Parathyroid adenoma (tissue), 2 donors: ENCODE data around the gene PCDHGA12.

Source experiments
- H2AFZ ChIP-seq: fragments of 300-600 bp; sonication (generic); one replicate; pipeline ENCODE4 v1.7.0; 2017; ENCODE audit warnings: antibody characterized with exemption, mild to moderate bottlenecking
- H3K27ac ChIP-seq: fragments of 300-600 bp; sonication (generic); one replicate; pipeline ENCODE4 v1.7.0; 2017
- H3K27me3 ChIP-seq: fragments of 300-600 bp; sonication (generic); one replicate; pipeline ENCODE4 v1.7.0; 2017; ENCODE audit warnings: low read length; ENCODE audit not compliant: control insufficient read depth, insufficient read depth
- H3K36me3 ChIP-seq: fragments of 300-600 bp; sonication (generic); one replicate; pipeline ENCODE4 v1.7.0; 2017; ENCODE audit warnings: low read length; ENCODE audit not compliant: control insufficient read depth, insufficient read depth
- H3K4me1 ChIP-seq: fragments of 300-600 bp; sonication (generic); one replicate; pipeline ENCODE4 v1.7.0; 2017; ENCODE audit warnings: control low read depth
- H3K4me2 ChIP-seq: fragments of 300-600 bp; sonication (generic); one replicate; pipeline ENCODE4 v1.7.0; 2017; ENCODE audit warnings: low read length
- H3K4me3 ChIP-seq: fragments of 300-600 bp; sonication (generic); one replicate; pipeline ENCODE4 v1.7.0; 2017; ENCODE audit warnings: low read depth, low read length
- H3K79me2 ChIP-seq: fragments of 300-600 bp; sonication (generic); one replicate; pipeline ENCODE4 v1.7.0; 2017; ENCODE audit warnings: control low read depth
- H3K9ac ChIP-seq: fragments of 300-600 bp; sonication (generic); one replicate; pipeline ENCODE4 v1.7.0; 2017; ENCODE audit warnings: mild to moderate bottlenecking
- H3K9me3 ChIP-seq: fragments of 300-600 bp; sonication (generic); one replicate; pipeline ENCODE4 v1.7.0; 2017; ENCODE audit warnings: low read length; ENCODE audit not compliant: control insufficient read depth
- CTCF ChIP-seq: fragments of 300-600 bp; sonication (generic); IDR thresholded peaks from one replicate; pipeline ENCODE4 v1.7.0; 2017; ENCODE audit warnings: antibody characterized with exemption, mild to moderate bottlenecking
- donor health status: primary hyperparathyroidism.

The PCDHGA12 gene

GRCh38 chr5:141430332-141431113, at the start of gene PCDHGA12:
TSS of gene PCDHGA12 (plus strand) at chr5:141430507. CDS start at chr5:141430760, 253 bp downstream.
- no peak within 1 kb of the TSS for H3K27ac ChIP-seq
- H3K79me2 ChIP-seq = peaks cover 5% of the 10 kb centered on the region
- no peaks in the 10 kb centered on the region for H3K4me1 ChIP-seq
- H3K9me3 ChIP-seq = peaks cover 5% of the 10 kb centered on the region
- TF ChIP-seq CTCF = peak; percentile 15
- no peak within 1 kb of the TSS for H2AFZ ChIP-seq
- H3K36me3 ChIP-seq = peaks cover 1% of the 10 kb centered on the region
- no peaks in the 10 kb centered on the region for H3K27me3 ChIP-seq
- H3K4me3 ChIP-seq = no peak within 1 kb of the TSS
- H3K4me2 ChIP-seq = peak within 1 kb of the TSS; percentile 18
- no peak within 1 kb of the TSS for H3K9ac ChIP-seq

GRCh38 chr5:141382469-141383294, 47.6 kb upstream of the PCDHGA12 start, which contains the start of gene PCDHGA7:
TSS of gene PCDHGA7 (plus strand) at chr5:141382742. CDS start at chr5:141382900, 158 bp downstream.
- no peaks in the 10 kb centered on the region for H3K79me2 ChIP-seq
- H3K27ac ChIP-seq = no peak within 1 kb of the TSS
- no peaks in the 10 kb centered on the region for H3K27me3 ChIP-seq
- peaks cover 2% of the 10 kb centered on the region for H3K9me3 ChIP-seq
- no peaks in the 10 kb centered on the region for H3K4me1 ChIP-seq
- H2AFZ ChIP-seq = peak within 1 kb of the TSS; percentile 40
- H3K9ac ChIP-seq = no peak within 1 kb of the TSS
- peak within 1 kb of the TSS; percentile 12 for H3K4me2 ChIP-seq
- peak within 1 kb of the TSS; percentile 38 for H3K4me3 ChIP-seq
- TF ChIP-seq CTCF = no peak
- H3K36me3 ChIP-seq = no peaks in the 10 kb centered on the region

GRCh38 chr5:141383345-141383744, 47.0 kb upstream of the PCDHGA12 start:
- Histone ChIP-seq H3K79me2 (no peaks in the 10 kb centered on the region), H2AFZ (no peak overlapping the region), H3K9ac (no peak overlapping the region), H3K27ac (no peak overlapping the region), H3K4me1 (no peaks in the 10 kb centered on the region), H3K4me2 (no peak overlapping the region), H3K36me3 (no peaks in the 10 kb centered on the region), H3K27me3 (no peaks in the 10 kb centered on the region), H3K9me3 (peaks cover 2% of the 10 kb centered on the region), H3K4me3 (no peak overlapping the region)
- TF ChIP-seq CTCF = no peak

- Histone ChIP-seq H3K4me2 (no peak overlapping the region), H3K27ac (no peak overlapping the region), H3K27me3 (no peaks in the 10 kb centered on the region), H3K4me3 (no peak overlapping the region), H3K4me1 (no peaks in the 10 kb centered on the region), H2AFZ (no peak overlapping the region), H3K79me2 (no peaks in the 10 kb centered on the region), H3K36me3 (no peaks in the 10 kb centered on the region), H3K9ac (no peak overlapping the region), H3K9me3 (no peaks in the 10 kb centered on the region)
- no peak for TF ChIP-seq CTCF
Measured at GRCh38 chr5:141384471-141385267, 45.6 kb upstream of the PCDHGA12 start.
